Measurements from ENCODE around the gene PPDPF. TPM values are rescaled to one million over a fixed set of nuclear protein-coding genes. Genes with fewer than 3 reads are reported as not detected.

Gene PPDPF
- total RNA-seq, 1 experiment from 2014 or later, result 149 TPM

- no peak overlapping the region for H3K27ac ChIP-seq (ENCODE audit: insufficient read length, low read depth, low read length)
- H3K23me2 ChIP-seq (ENCODE audit: insufficient read length, low read depth, low read length, poor library complexity, severe bottlenecking), result no peaks in the 10 kb centered on the region
- no peaks in the 10 kb centered on the region for H3K4me1 ChIP-seq (ENCODE audit: insufficient read depth, low read length)
- H4K5ac ChIP-seq (ENCODE audit: insufficient read length, low read depth, low read length), result no peak overlapping the region
- H4K8ac ChIP-seq (replicated peaks; ENCODE audit: insufficient read length, low read depth, low read length), result no peak overlapping the region
- H3K79me1 ChIP-seq (ENCODE audit: insufficient read depth, low read depth, low read length, poor library complexity, severe bottlenecking), result no peaks in the 10 kb centered on the region
- no peak overlapping the region for H3K18ac ChIP-seq (ENCODE audit: insufficient read length, low read depth, low read length)
- H2BK120ac ChIP-seq (ENCODE audit: low read depth, low read length, poor library complexity, severe bottlenecking), result no peak overlapping the region
- H3K27me3 Mint-ChIP-seq (ENCODE audit: low read depth), result no peaks in the 10 kb centered on the region
- H2BK5ac ChIP-seq (ENCODE audit: insufficient read length, low read length), result no peak overlapping the region
- no peak overlapping the region for H2AK5ac ChIP-seq (ENCODE audit: insufficient read length, low read length)
- H3K56ac ChIP-seq (ENCODE audit: insufficient read length, low read depth, low read length), result no peak overlapping the region
- no peak overlapping the region for H3K9ac ChIP-seq (ENCODE audit: extremely low read depth, insufficient read length, low read length)
- H2BK15ac ChIP-seq (ENCODE audit: low read depth, low read length), result no peak overlapping the region
- H3K36me3 Mint-ChIP-seq (ENCODE audit: insufficient read depth in 1 of 3, low read depth in 3 of 3), result no peaks in the 10 kb centered on the region
- DNase-seq, result no peak
- H3K9me3 Mint-ChIP-seq, result no peaks in the 10 kb centered on the region
- H2BK12ac ChIP-seq (ENCODE audit: insufficient read length, low read depth, low read length), result no peak overlapping the region
- no peaks in the 10 kb centered on the region for H3K27me3 ChIP-seq (ENCODE audit: insufficient read depth, low read length)
- H3K79me2 ChIP-seq (ENCODE audit: insufficient read depth, low read length), result no peaks in the 10 kb centered on the region
- H3K4me1 Mint-ChIP-seq, result peaks cover 5 to 13% of the 10 kb centered on the region in 2 experiments
- no peaks in the 10 kb centered on the region for H4K20me1 ChIP-seq (ENCODE audit: control insufficient read depth, insufficient read depth, insufficient read length)
- no peak overlapping the region for H3K4ac ChIP-seq (ENCODE audit: low read depth, low read length)
- TF ChIP-seq CTCF (conservative IDR thresholded peaks at IDR 0.05), result no peak
- no peak overlapping the region for H3K4me2 ChIP-seq (ENCODE audit: insufficient read depth, insufficient read length, low read length)
- H3K9me3 ChIP-seq (ENCODE audit: control insufficient read depth, low read depth, low read length), result no peaks in the 10 kb centered on the region
- H2AFZ ChIP-seq (ENCODE audit: low read length), result no peak overlapping the region
- no peak overlapping the region for H3K23ac ChIP-seq (ENCODE audit: insufficient read length, low read depth, low read length)
- no peak overlapping the region for H2BK20ac ChIP-seq (ENCODE audit: low read depth, low read length, poor library complexity, severe bottlenecking)
- no peak overlapping the region for H3K4me3 Mint-ChIP-seq
- no peak overlapping the region for H3T11ph ChIP-seq (ENCODE audit: low read length)
- H3K27ac Mint-ChIP-seq, result no peak overlapping the region
- no peak overlapping the region for H3K14ac ChIP-seq (ENCODE audit: insufficient read depth, low read length)
- no CpG with 5 or more reads among the region's 10 CpGs for WGBS (ENCODE audit: extremely low coverage, insufficient read length, low lambda C conversion rate)
- no peak overlapping the region for H4K91ac ChIP-seq (ENCODE audit: insufficient read length, low read depth, low read length)
Observed at GRCh38 chr20:63543131-63543530, 22.6 kb downstream of the PPDPF start.
